Omental fat pad (tissue), 4 donors: Measurements from ENCODE around the gene GPATCH11. TPM values are rescaled to one million over a fixed set of nuclear protein-coding genes. Genes with fewer than 3 reads are reported as not detected.

ENCODE experiments used
- ATAC-seq: fragments of 150-250 bp; one replicate; pipeline ENCODE4 v1.9.1; 2016; ENCODE audit warnings: mild to moderate bottlenecking, moderate library complexity; ENCODE audit not compliant: low FRiP score
- DNase-seq: peaks from one replicate; pipeline ENCODE4 v3.0.0-alpha.2; 2019; ENCODE audit warnings: low spot score
- CTCF ChIP-seq, 3 donors: fragments of 450-650 bp; IDR thresholded peaks; one replicate each; pipeline ENCODE4 v1.5.1; 2016 to 2017; ENCODE audit warnings: antibody characterized with exemption in 3 of 3, mild to moderate bottlenecking in 3 of 3, moderate library complexity in 2 of 3
- total RNA-seq, 4 donors: library from RNA; depleted of rRNA; stranded (reverse); fragments of >200 nt; gene quantifications; one replicate each; pipeline ENCODE4 v1.1.0, GENCODE V29; 2016

The GPATCH11 gene
- total RNA-seq, 4 donors from 2014 or later, result 16.6 to 38.5 (median 17.2) TPM

GRCh38 chr2:37125416-37125815 lies 41.1 kb downstream of the GPATCH11 start:
- ATAC-seq (no peak), DNase-seq (no peak)
- TF ChIP-seq CTCF (IDR thresholded peaks at IDR 0.05), result no peak

GRCh38 chr2:37132914-37133313 lies 48.6 kb downstream of the GPATCH11 start:
- DNase-seq (no peak), ATAC-seq (no peak)
- TF ChIP-seq CTCF (IDR thresholded peaks at IDR 0.05), result no peak

GRCh38 chr2:37142546-37142945 lies 58.2 kb downstream of the GPATCH11 start:
- no peak for DNase-seq
- no peak for ATAC-seq
- no peak for TF ChIP-seq CTCF (IDR thresholded peaks at IDR 0.05)

- ATAC-seq, result no peak
These were observed 59.7 kb downstream of the GPATCH11 start for GRCh38 chr2:37143974-37144373.

GRCh38 chr2:37146062-37146461 lies 61.7 kb downstream of the GPATCH11 start:
- no peak for DNase-seq
- ATAC-seq, result no peak
- no peak for TF ChIP-seq CTCF (IDR thresholded peaks at IDR 0.05)

More at GRCh38 chr2:37143974-37144373, 59.7 kb downstream of the GPATCH11 start:
- TF ChIP-seq CTCF (IDR thresholded peaks at IDR 0.05), result no peak
- DNase-seq, result no peak

GRCh38 chr2:37148325-37148724 lies 64.0 kb downstream of the GPATCH11 start:
- DNase-seq (no peak), ATAC-seq (no peak)
- no peak for TF ChIP-seq CTCF (IDR thresholded peaks at IDR 0.05)

Other genes starting within 250 kb of the GPATCH11 start
- 10 to 100 TPM; 16.7 to 26.8 (median 21.3) TPM for gene STRN, start 118.0 kb upstream of the GPATCH11 start, total RNA-seq
- 10 to 100 TPM; 27.7 to 50.4 (median 35.5) TPM for gene HEATR5B, start 146 bp upstream of the GPATCH11 start, total RNA-seq
- 10 to 100 TPM; 19.1 to 46.8 (median 22.5) TPM for gene EIF2AK2, start 72.5 kb downstream of the GPATCH11 start, total RNA-seq
- gene SULT6B1, start 104.2 kb downstream of the GPATCH11 start, total RNA-seq, result not detected
- 10 to 100 TPM; 14.1 to 23.7 (median 20.1) TPM for gene CEBPZOS, start 112.0 kb downstream of the GPATCH11 start, total RNA-seq
- gene CEBPZ, start 147.1 kb downstream of the GPATCH11 start, total RNA-seq, result 10 to 100 TPM; 30.6 to 67.3 (median 40.9) TPM
- 10 to 100 TPM; 11.9 to 17.3 (median 12.5) TPM for gene NDUFAF7, start 147.1 kb downstream of the GPATCH11 start, total RNA-seq
- gene PRKD3, start 240.3 kb downstream of the GPATCH11 start, total RNA-seq, result 10 to 100 TPM; 26.4 to 68.3 (median 42.3) TPM